NCI-H128 (cell line): ENCODE measurements around the gene ANKLE1.
A peak's percentile ranks its signal among the peaks of the same experiment; 100 is the strongest.
"Not testable (repeated sequence)": the region's sequence is repeated elsewhere in the genome, so short reads cannot be mapped to it uniquely, and the experiment has no call there.

Source experiments
- DNase-seq: peaks from one replicate; lab custom pipeline; 2025; ENCODE audit not compliant: unreplicated experiment; lab: John Stamatoyannopoulos, UW

ANKLE1 gene

DNA sequence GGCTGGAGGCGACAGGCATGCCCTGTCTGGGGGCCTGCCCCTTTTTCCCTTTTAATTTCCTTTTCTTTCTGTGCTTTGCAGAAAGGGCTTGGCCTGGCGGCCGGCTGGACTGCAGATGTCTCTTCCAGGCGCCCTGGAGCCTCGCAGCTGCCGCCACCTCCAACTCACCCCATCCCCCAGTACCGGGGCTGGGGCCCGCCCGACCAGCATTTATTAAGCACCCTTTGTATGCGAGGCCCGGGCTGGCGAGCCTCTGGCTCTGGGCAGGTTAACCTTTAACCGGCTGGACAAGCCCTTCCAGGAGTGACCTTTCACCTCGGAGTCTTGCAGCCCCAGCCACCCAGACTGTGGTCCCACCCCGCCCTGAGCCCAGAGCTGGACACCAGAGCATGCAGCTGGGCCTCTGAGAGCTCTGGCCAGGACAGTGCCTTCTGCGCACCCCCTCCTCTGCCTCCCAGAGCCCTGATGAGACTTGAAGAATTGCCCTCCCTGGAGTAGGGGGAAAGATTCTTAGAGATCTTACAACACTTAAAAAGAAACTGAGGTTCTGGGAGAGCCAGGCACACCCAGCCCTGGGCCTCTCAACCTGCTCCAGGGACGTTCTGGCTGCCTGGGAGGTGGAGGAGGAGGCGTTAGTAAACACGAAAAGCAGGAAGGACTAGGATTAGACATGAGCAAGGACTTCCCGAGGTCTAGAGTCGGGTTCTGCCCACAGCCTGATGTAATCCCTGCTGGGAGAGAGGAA, 34.8 kb upstream of the ANKLE1 start:
- no peak for DNase-seq

DNA sequence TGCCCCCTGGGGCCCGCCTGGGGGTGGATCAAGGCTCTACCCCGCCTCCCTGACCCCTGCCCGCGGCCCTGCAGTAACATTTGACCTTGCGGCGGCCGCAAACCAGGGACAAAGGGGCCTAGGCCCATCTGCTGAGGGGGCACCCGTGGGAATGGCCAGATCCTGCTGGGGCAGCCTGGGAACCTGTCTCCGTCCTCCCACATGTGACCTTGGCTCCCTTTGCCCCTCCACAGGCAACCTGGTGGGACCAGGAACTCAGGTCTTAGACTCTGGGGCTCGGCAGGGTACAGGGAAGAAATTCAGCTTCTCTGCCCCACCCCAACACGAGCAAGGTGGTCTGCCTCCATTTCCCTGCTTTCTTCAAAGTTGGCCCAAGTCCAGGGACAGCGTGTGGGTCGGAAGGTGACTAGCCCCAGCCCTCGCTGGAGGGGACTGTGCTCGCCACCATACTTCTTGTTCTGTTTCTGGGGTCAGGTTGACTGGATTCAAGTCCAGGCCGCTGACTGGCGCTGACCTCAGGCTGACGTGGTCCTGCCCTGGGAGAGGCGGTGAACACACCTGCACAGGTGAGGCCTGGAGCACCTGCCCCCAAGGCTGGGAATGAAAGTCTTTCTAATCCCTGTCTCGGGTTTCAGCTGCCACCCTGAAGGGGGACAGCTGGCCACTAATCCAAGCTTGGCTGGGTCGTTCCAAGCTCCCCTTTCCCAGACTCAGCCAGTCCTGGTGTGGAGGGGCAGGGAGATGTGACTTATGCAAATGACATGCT, 33.5 kb upstream of the ANKLE1 start:
- no peak for DNase-seq

DNA sequence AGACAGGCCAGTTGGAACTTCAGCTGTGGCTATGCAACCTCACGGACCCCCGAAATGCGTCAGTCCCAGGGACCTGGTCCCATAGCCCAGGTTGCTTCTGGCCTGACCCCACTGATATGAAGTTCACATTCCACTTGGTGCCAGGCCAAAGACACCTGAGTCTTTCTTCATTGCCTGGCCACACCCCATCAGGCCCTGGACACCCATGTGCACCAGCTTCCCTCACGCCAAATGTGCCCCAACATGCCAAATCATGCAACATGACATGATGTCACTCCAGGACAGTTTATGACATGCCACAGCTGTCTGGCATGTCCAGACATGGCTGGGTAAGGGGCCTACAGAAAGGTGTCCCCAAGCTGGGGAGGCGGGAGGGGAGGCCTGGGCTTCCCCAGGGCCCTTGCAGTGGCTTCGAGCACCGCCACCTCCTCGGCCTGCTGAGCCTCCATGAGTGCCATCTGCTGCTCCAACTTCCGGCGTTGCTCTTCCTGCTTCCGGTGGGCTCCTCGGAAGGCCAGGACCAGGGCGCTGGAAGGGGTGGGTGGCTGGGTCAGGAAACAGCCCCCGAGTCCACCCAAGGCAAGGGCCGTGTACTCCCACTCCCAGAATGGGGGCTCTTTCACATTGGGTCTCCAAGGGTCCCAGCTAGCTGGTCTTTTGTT, 31.7 kb upstream of the ANKLE1 start:
- no peak for DNase-seq

DNA sequence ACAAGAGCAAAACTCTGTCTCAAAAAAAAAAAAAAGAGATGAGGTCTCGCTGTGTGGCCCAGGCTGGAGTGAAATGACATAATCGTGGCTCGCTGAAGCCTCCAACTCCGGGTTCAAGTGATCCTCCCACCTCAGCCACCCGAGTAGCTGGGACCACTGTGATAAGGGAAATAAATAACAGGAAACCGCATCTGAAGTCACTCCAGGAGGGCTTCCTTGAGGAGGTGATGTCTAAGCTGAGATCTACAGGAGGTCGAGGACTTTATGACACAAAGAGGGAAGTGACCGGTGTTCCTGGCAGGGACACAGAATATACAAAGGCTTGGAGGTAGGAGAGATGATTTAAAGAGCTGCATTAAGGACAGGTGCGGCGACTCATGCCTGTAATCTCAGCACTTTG, 27.1 kb upstream of the ANKLE1 start:
- no peak for DNase-seq

DNA sequence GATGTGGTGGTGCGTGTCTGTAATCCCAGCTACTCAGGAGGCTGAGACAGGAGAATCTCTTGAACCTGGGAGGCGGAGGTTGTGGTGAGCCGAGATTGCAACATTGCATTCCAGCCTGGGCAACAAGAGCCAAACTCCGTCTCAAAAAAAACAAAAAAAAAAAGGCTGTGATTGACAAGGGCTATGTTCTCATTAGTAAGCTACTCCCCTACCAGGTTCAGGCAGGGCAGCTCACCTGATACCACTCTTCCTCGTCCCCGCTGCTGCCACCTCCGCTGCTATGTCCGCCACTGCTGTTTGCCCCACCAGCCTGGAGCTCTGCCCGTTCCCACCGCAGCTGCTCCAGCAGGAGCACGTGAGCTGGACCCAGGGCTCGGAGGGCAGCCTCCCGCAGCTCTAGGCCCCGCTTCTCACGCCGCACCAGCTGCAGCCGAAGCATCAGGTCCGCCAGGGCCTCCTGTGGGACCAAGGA, 26.5 kb upstream of the ANKLE1 start:
- DNase-seq, result no peak

DNA sequence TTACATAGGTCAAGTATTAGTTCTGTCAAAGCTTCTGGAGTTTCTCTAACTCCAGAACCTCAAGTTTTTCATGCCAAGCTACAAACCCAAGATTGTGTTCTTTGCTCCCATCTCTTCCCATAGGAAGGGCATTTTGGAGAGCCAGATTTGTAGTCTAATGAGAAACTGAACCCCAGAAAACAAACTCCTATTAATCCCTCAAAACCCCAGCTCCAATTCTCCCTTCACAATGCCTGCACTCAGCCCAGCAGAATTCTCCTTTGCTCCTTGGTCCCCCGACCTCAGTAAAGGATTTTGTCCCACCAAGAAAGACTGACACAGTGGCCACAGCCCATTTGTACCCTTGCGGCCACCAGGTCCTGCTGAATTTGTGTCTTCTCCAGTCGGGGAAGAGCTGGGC, 25.6 kb upstream of the ANKLE1 start:
- no peak for DNase-seq

DNA sequence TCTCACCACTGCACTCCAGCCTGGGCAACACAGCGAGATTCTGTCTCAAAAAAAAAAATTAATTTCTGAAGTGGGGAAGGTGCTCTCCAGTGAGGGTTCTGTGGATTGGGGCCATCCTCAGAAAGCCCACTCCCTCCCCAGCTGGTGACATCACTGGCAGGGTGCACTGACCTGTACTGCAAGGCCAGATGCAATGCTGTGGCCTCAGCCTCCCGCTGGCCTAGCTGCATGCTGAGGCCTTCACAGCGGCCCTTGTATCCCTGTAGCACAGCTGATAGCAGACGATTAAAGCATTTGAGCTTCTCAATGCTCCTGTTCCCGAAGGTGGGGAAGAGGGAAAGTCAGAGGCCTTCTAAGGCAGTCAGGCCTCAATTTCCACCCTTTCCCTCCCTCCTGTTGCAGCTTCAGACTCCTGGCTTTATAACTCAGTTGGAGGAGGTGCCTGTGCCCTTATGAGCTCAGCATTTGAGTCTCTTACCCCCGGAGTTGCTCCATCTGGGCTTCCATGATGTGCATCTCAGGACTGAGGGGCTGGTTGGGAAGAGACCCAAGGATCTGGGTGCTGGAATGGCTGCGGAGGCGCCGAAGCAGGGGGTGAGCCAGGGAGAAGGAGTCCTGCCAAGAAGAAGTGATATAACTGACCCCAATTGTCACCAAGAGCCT, 22.5 kb upstream of the ANKLE1 start:
- DNase-seq, result no peak

DNA sequence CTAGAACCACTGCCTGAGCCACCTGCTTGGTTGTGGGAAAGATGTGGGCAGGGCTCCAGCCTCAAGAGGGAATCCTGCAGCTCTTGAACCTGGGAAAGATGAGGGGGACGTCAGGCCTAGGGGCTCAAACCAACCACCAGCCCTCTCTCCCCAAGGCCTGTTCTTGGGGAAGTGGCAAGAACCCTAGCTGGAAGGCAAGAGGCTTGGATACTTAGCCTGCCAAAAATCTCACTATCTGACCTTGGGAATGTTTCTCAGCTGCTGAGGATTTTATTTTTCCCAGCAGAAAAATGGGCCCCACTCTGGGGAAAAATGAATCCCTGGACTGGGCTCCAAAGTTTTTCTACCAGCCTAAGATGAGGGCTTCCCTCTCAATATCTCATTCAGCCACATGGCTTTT, 21.8 kb upstream of the ANKLE1 start:
- no peak for DNase-seq

DNA sequence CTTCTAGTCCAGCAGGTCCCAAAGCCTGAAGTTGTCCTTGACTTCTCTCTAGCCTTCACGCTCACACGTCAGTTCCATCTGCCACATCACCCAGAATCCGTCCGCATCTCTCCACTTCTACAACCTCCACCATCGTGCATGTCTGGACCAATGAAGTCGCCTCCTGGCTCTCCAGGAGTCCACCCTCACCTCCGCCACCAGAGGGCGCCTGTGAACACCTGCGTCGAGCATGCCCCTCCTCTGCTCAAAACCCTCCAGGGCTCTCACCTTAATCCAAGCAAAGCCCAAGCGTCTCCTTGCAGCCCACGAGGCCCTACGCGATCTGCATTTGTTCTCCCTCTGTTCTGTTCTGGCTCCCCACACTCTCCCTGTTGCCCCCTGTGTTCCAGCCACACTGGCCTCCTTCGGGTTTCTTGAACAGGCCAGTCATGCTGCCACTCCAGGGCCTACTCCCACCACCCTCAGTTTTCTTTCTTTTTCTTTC, 20.8 kb upstream of the ANKLE1 start:
- DNase-seq, result no peak

DNA sequence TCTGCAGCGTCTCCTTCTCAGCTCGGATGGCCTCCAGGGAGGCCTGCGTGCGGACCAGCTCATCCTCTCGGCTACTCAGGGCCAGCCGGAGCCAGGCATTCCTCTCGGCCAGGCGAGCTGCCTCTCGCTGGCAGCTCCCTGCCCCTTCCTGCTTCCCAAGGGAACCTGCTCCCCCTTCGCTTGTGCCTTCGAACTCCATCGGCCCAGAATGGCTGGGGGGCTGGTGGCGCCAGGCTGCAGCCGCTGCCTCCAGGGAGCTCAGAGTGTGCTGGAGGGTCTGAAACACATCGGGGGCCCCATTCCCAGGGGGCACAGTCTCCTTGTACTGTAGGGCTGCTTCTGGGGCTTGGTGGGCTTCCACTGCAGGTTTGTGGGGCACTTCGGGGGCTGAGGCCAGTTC, 19.1 kb upstream of the ANKLE1 start:
- DNase-seq, result no peak

DNA sequence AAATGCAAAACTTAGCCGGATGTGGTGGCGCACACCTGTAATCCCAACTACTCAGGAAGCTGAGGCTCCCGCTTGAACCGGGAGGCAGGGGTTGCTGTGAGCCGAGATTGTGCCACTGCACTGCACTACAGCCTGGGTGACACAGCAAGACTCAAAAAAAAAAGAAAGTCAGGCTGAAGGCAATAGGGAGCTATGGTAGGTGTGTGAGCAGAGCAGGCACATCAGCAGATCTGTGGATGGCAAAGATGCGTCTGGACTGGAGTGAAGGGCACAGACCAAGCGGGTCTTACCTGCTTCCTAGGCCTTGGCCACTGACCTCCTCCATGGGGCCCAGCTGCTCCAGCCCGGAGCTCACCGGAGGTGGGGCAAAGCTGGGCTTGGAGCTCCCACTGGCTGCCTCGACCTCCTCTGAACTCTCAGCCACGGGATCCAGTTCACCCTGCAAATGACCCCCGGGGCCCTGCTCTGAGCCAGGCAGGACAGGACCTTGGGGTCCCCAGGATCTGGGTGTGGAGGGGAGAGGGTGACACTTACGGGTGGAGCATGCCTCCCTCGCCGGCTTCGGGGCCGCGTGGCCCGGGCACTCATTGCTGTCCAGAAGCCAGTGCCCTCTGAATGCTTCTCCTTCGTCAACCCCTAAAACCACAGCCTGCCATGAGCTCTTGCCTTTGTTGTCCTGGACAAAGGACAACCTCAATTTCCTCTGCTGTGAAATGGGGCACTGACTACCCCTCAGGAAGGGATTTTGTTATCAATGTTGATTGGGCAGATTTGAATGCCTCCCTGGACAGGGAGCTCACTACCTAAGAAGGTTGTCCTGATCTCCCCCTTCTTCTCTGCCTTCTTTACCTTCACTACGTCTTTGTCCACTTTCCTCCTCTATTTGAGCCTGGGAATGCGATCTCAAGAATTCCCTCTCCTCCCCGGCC, 17.7 kb upstream of the ANKLE1 start:
- DNase-seq, result no peak

DNA sequence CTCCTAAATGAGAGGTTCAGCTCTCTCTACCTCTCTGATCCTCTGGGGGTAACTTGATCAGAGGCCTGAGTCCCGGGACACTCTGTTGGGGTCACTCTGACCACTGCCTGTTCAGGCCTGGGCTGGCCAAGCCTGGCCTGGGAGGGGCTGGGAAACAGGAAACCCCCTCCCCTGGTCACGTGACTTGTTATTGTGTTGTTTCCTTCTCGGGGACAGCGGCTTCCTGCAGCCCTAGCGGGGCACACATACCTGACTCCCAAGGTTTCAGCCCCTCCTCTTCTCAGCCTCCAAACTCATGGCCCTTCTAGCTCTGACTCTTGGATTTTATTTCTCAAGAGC, 17.1 kb upstream of the ANKLE1 start, which contains the start of gene USHBP1:
USHBP1 (minus strand) TSS at position 105 of the 339 bp plus-strand sequence. CDS start 446 bp downstream, outside the sequence.
- no peak for DNase-seq

DNA sequence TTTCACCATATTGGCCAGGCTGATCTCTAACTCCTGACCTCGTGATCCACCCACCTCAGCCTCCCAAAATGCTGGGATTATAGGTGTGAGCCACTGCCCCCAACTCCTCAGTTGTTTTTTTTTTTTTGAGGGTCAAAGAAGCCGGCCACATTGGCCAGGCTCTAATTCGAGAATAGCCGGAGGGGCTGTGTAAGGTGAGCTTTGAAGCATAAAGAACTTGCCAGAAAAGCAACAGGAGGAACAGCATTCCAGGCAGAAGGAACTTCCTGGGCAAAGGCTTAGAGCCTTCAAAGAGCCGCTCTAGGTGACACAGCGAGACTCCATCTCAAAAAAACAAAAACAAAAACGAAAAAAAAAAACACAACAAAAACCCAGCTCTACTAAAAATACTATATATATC, 15.7 kb upstream of the ANKLE1 start:
- no peak for DNase-seq

DNA sequence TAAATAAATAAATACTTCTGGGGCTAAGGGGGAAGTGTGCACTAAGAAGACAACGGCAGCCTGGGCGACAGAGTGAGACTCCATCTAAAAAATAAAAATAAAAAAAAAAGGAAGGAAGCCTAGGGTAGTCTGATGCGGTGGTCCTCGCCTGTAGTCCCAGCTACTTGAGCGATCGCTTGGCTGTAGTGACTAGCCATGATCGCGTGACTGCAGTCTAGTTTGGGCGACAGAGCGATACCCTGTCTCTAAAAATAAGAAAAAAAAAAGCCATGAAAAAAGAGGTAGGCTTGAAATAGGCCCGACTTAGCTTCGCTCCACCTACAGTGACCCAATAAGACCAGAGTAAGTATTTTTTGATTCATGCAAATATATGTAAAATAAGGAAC, 15.1 kb upstream of the ANKLE1 start:
- DNase-seq, result no peak

DNA sequence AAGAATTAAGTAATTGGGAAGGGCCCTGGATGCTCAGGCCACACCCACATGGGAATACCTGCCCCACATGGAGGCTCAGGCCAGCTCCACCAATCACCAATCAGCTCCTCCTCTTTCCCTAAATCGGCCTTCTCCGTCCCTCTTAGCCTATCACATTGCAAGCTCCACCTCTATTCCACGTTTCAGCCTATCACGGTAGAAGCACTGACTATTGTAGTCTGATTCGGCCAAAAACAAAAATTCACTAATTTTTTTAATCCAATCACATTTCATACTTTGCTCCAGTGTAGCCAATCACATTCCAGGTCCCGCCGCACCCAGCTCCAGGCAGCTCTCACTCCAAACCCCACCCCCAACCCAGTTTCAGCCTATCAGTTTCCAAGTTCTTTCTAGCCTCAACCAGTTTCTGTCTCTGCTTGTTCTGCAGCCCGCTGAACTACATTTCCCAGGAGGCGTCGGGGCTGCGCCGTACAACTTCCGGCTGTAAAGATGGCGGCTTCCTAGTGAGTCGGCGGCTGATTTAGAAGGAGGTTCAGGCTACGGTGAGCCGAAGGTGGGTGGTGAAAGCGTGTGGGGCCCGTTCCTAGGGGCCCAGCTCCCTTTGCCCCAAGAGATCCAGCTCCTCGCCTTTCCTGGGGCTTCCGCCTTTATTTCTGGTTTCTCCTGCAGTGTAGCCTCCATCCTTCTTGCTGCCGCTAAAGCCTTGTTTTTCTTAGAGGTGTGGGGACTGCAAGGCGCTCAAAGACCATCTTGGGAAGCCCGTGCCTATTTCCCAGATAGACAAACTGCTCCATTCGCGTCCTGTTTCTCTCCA, 14.5 kb upstream of the ANKLE1 start, which contains the start of gene BABAM1:
BABAM1 (plus strand) TSS at position 469 of the 814 bp plus-strand sequence. CDS start 1,364 bp downstream, outside the sequence.
- DNase-seq, result peak; percentile 79

DNA sequence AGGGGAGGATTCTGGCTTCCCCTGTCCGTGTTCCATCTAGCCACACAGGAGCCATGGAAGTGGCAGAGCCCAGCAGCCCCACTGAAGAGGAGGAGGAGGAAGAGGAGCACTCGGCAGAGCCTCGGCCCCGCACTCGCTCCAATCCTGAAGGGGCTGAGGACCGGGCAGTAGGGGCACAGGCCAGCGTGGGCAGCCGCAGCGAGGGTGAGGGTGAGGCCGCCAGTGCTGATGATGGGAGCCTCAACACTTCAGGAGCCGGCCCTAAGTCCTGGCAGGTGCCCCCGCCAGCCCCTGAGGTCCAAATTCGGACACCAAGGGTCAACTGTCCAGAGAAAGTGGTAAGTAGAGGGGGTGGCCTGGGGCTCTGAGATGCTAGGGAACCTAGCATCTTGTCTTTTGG, 12.9 kb upstream of the ANKLE1 start:
- DNase-seq, result no peak

DNA sequence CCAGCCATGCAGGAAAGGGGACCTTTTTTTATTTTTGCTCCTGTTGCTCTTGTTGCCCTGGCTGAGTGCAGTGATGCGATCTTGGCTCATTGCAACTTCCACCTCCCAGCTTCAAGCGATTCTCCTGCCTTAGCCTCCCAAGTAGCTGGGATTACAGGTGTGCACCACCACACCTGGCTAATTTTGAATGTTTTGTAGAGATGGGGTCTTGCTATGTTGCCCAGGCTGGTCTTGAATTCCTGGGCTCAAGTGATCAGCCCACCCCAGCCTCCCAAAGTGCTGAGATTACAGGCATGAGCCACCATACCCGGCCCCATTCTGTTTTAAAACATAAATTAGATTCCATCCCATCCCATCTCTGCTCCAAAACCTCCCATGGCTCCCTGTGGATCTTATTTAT, 6.8 kb upstream of the ANKLE1 start:
- DNase-seq, result not testable (repeated sequence)

DNA sequence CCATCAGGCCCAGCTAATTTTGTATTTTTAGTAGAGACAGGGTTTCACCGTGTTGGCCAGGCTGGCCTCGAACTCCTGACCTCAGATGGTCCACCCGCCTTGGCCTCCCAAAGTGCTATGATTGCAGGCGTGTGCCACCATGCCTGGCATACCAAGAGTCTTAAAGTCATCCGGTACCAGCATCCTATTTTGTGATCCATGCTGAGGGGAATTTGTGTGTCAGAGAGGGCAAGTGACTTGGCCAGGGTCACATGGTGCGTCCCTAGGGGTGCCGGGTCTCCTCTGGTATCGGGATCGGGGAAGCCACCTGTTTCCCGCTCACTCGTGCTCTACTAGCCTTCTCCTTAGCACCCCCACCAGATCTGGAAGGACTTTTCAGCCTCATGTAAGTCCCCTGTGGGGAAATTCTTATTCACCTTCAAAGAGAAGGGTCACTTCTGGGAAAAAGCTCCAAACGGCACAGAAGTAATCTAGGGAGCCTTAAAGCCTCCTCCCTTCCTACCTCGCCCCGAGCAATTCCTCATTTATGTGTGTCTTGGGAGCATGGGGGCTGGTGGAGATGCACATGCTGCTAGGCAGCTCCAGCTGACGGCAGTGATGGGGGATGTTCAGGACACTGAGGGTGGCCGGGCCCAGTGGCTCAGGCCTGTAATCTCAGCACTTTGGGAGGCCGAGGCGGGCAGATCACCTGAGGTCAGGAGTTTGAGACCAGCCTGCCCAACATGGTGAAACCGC, 6.1 kb upstream of the ANKLE1 start:
- no peak for DNase-seq

DNA sequence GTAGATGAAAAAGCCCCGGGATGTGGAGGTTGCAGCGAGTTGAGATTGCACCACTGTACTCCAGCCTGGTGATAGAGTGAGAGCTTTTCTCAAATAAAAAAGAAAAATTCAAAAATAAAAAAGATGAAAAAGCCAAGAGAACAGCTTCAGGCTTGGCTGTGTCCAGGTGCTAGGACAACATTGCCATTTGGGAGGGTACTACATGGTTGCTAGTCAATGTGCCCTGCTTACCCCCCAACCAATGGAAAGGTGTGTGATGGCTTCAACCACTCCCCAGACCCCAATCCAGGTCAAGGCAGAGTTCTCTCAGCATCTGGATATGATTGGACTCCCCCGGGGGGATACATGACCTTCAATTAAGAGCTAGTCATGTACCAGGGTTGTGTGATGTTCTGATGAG, 2.3 kb upstream of the ANKLE1 start:
- no peak for DNase-seq
